Measurements from ENCODE around the gene ZKSCAN1. TPM values are rescaled to one million over a fixed set of nuclear protein-coding genes. Genes with fewer than 3 reads are reported as not detected.

ZKSCAN1 gene
- total RNA-seq, 2 experiments from 2014 or later: 63.2 to 66.0 TPM

- POLR2A ChIA-PET: no interaction called here
- Mint-ChIP-seq H3K9me3 (no peaks in the 10 kb centered on the region), H3K4me3 (peak overlapping the region; percentile 15), H3K27me3 (no peaks in the 10 kb centered on the region), H3K36me3 (ENCODE audit: low read depth) (no peaks in the 10 kb centered on the region), H3K4me1 (peaks cover 28% of the 10 kb centered on the region), H3K27ac (no peak overlapping the region)
- no peak for DNase-seq
- CTCF ChIA-PET: interaction anchor here (1.3 to 1.8 kb wide), 4 partner anchors 12 to 58 kb away, joined by 4 to 6 read pairs (median 5); no protein-coding TSS in a partner anchor
Observed at GRCh38 chr7:100051611-100052010, 36.2 kb downstream of the ZKSCAN1 start.

GRCh38 chr7:100053215-100053614 is 37.8 kb downstream of the ZKSCAN1 start:
- ChIA-PET POLR2A (interaction anchor here (0.6 kb wide), 1 partner anchor 25 kb away, joined by 3 read pairs; no protein-coding TSS in a partner anchor), CTCF (interaction anchor here (0.6 to 1.8 kb wide), 13 partner anchors 9 to 152 kb away, joined by 3 to 7 read pairs (median 4); no protein-coding TSS in a partner anchor)
- H3K27ac Mint-ChIP-seq: no peak overlapping the region

GRCh38 chr7:100057006-100057405 is 41.6 kb downstream of the ZKSCAN1 start:
- ChIA-PET CTCF (interaction anchor here (0.5 to 1.4 kb wide), 2 partner anchors 19 to 31 kb away, joined by 4 to 6 read pairs; no protein-coding TSS in a partner anchor), POLR2A (no interaction called here)
- Mint-ChIP-seq H3K27ac (no peak overlapping the region), H3K9me3 (no peaks in the 10 kb centered on the region), H3K4me3 (no peak overlapping the region), H3K36me3 (ENCODE audit: low read depth) (peaks cover 8% of the 10 kb centered on the region), H3K27me3 (no peaks in the 10 kb centered on the region), H3K4me1 (peaks cover 4% of the 10 kb centered on the region)
- no peak for DNase-seq

More at GRCh38 chr7:100053215-100053614, 37.8 kb downstream of the ZKSCAN1 start:
- Mint-ChIP-seq H3K27me3 (no peaks in the 10 kb centered on the region), H3K36me3 (ENCODE audit: low read depth) (peaks cover 4% of the 10 kb centered on the region), H3K9me3 (no peaks in the 10 kb centered on the region), H3K4me3 (no peak overlapping the region), H3K4me1 (peaks cover 28% of the 10 kb centered on the region)
- DNase-seq: peak; percentile 64

- POLR2A ChIA-PET: no interaction called here
Observed at GRCh38 chr7:100059251-100059739, 43.9 kb downstream of the ZKSCAN1 start.

GRCh38 chr7:100061518-100062193 is 46.3 kb downstream of the ZKSCAN1 start:
- no peak overlapping the region for H3K27ac Mint-ChIP-seq
- no peaks in the 10 kb centered on the region for H3K9me3 Mint-ChIP-seq
- CTCF ChIA-PET: interaction anchor here (0.6 to 1.2 kb wide), 4 partner anchors 21 to 107 kb away, joined by 3 to 4 read pairs (median 4); no protein-coding TSS in a partner anchor
- H3K27me3 Mint-ChIP-seq: no peaks in the 10 kb centered on the region
- H3K4me1 Mint-ChIP-seq: no peaks in the 10 kb centered on the region
- POLR2A ChIA-PET: no interaction called here
- no peak overlapping the region for H3K4me3 Mint-ChIP-seq
- DNase-seq: no peak
- H3K36me3 Mint-ChIP-seq (ENCODE audit: low read depth): peaks cover 25% of the 10 kb centered on the region

More at GRCh38 chr7:100059251-100059739, 43.9 kb downstream of the ZKSCAN1 start:
- no peak for DNase-seq
- Mint-ChIP-seq H3K36me3 (ENCODE audit: low read depth) (peaks cover 14% of the 10 kb centered on the region), H3K27me3 (no peaks in the 10 kb centered on the region), H3K4me1 (no peaks in the 10 kb centered on the region), H3K9me3 (no peaks in the 10 kb centered on the region), H3K4me3 (no peak overlapping the region), H3K27ac (no peak overlapping the region)
- CTCF ChIA-PET: interaction anchor here (0.6 to 1.9 kb wide), 4 partner anchors 9 to 65 kb away, joined by 3 to 5 read pairs (median 4); partner anchors contain the start of gene ZSCAN21

- ChIA-PET CTCF (interaction anchor here (0.7 to 1.3 kb wide), 6 partner anchors 9 to 299 kb away, joined by 3 to 4 read pairs (median 4); no protein-coding TSS in a partner anchor), POLR2A (interaction anchor here (0.7 kb wide), 1 partner anchor 143 kb away, joined by 6 read pairs; no protein-coding TSS in a partner anchor)
- Mint-ChIP-seq H3K4me1 (no peaks in the 10 kb centered on the region), H3K36me3 (ENCODE audit: low read depth) (peaks cover 31% of the 10 kb centered on the region), H3K27ac (no peak overlapping the region), H3K27me3 (no peaks in the 10 kb centered on the region), H3K9me3 (no peaks in the 10 kb centered on the region), H3K4me3 (no peak overlapping the region)
- DNase-seq: no peak
Observed at GRCh38 chr7:100063376-100063775, 48.0 kb downstream of the ZKSCAN1 start.

GRCh38 chr7:100064162-100064561 is 48.8 kb downstream of the ZKSCAN1 start:
- CTCF ChIA-PET: interaction anchor here (1.1 to 1.3 kb wide), 4 partner anchors 8 to 28 kb away, joined by 3 to 4 read pairs (median 4); no protein-coding TSS in a partner anchor
- no peaks in the 10 kb centered on the region for H3K4me1 Mint-ChIP-seq
- no peaks in the 10 kb centered on the region for H3K27me3 Mint-ChIP-seq
- no peak for DNase-seq
- POLR2A ChIA-PET: no interaction called here
- H3K4me3 Mint-ChIP-seq: no peak overlapping the region
- peaks cover 31% of the 10 kb centered on the region for H3K36me3 Mint-ChIP-seq (ENCODE audit: low read depth)
- no peak overlapping the region for H3K27ac Mint-ChIP-seq
- no peaks in the 10 kb centered on the region for H3K9me3 Mint-ChIP-seq

GRCh38 chr7:100065452-100066186 is 50.2 kb downstream of the ZKSCAN1 start:
- ChIA-PET CTCF (interaction anchor here (0.7 kb wide), 1 partner anchor 12 kb away, joined by 3 read pairs; no protein-coding TSS in a partner anchor), POLR2A (no interaction called here)
- Mint-ChIP-seq H3K36me3 (ENCODE audit: low read depth) (peaks cover 41% of the 10 kb centered on the region), H3K4me1 (no peaks in the 10 kb centered on the region), H3K9me3 (peaks cover 10% of the 10 kb centered on the region), H3K27me3 (no peaks in the 10 kb centered on the region), H3K4me3 (no peak overlapping the region), H3K27ac (no peak overlapping the region)
- no peak for DNase-seq

- H3K4me3 Mint-ChIP-seq: no peak overlapping the region
- H3K4me1 Mint-ChIP-seq: no peaks in the 10 kb centered on the region
- H3K9me3 Mint-ChIP-seq: peaks cover 24% of the 10 kb centered on the region
- ChIA-PET CTCF (interaction anchor here (0.6 to 1.1 kb wide), 2 partner anchors 9 to 115 kb away, joined by 4 to 5 read pairs; no protein-coding TSS in a partner anchor), POLR2A (no interaction called here)
- no peaks in the 10 kb centered on the region for H3K27me3 Mint-ChIP-seq
- H3K36me3 Mint-ChIP-seq (ENCODE audit: low read depth): peaks cover 54% of the 10 kb centered on the region
- H3K27ac Mint-ChIP-seq: no peak overlapping the region
- no peak for DNase-seq
Observed at GRCh38 chr7:100066953-100067352, 51.6 kb downstream of the ZKSCAN1 start.

- DNase-seq: no peak
- ChIA-PET CTCF (interaction anchor here (1.3 kb wide), 1 partner anchor 62 kb away, joined by 4 read pairs; no protein-coding TSS in a partner anchor), POLR2A (no interaction called here)
- H3K36me3 Mint-ChIP-seq (ENCODE audit: low read depth): peaks cover 72% of the 10 kb centered on the region
- peaks cover 41% of the 10 kb centered on the region for H3K9me3 Mint-ChIP-seq
- no peaks in the 10 kb centered on the region for H3K4me1 Mint-ChIP-seq
- no peak overlapping the region for H3K27ac Mint-ChIP-seq
- H3K4me3 Mint-ChIP-seq: no peak overlapping the region
- no peaks in the 10 kb centered on the region for H3K27me3 Mint-ChIP-seq
Observed at GRCh38 chr7:100069991-100070390, 54.6 kb downstream of the ZKSCAN1 start.

GRCh38 chr7:100071018-100071723 is 55.8 kb downstream of the ZKSCAN1 start:
- H3K27ac Mint-ChIP-seq: no peak overlapping the region
- H3K27me3 Mint-ChIP-seq: no peaks in the 10 kb centered on the region
- DNase-seq: no peak
- no peak overlapping the region for H3K4me3 Mint-ChIP-seq
- ChIA-PET CTCF (interaction anchor here (0.9 to 1.4 kb wide), 3 partner anchors 13 to 31 kb away, joined by 4 read pairs; partner anchors contain the start of gene AP4M1), POLR2A (no interaction called here)
- H3K4me1 Mint-ChIP-seq: no peaks in the 10 kb centered on the region
- H3K36me3 Mint-ChIP-seq (ENCODE audit: low read depth): peaks cover 77% of the 10 kb centered on the region
- peaks cover 43% of the 10 kb centered on the region for H3K9me3 Mint-ChIP-seq

- Mint-ChIP-seq H3K36me3 (ENCODE audit: low read depth) (peaks cover 83% of the 10 kb centered on the region), H3K27me3 (no peaks in the 10 kb centered on the region), H3K4me1 (no peaks in the 10 kb centered on the region), H3K9me3 (peaks cover 45% of the 10 kb centered on the region), H3K4me3 (no peak overlapping the region), H3K27ac (no peak overlapping the region)
- no peak for DNase-seq
- CTCF ChIA-PET: interaction anchor here (1.7 kb wide), 1 partner anchor 8 kb away, joined by 4 read pairs; no protein-coding TSS in a partner anchor
- POLR2A ChIA-PET: no interaction called here
Observed at GRCh38 chr7:100072462-100072861, 57.1 kb downstream of the ZKSCAN1 start.
